GM19438 (cell line): ENCODE results near the gene RPTOR.
"Not testable (repeated sequence)": the region's sequence is repeated elsewhere in the genome, so short reads cannot be mapped to it uniquely, and the experiment has no call there.

ENCODE experiments used
- ATAC-seq: cut with Tn5 transposase; IDR thresholded peaks from one replicate; pipeline ENCODE4 v1.9.1; 2021; ENCODE audit warnings: low read depth; ENCODE audit not compliant: unreplicated experiment

RPTOR gene

GRCh38 chr17:80802626-80803450 lies 258.2 kb downstream of the RPTOR start:
- ATAC-seq: no peak

DNA sequence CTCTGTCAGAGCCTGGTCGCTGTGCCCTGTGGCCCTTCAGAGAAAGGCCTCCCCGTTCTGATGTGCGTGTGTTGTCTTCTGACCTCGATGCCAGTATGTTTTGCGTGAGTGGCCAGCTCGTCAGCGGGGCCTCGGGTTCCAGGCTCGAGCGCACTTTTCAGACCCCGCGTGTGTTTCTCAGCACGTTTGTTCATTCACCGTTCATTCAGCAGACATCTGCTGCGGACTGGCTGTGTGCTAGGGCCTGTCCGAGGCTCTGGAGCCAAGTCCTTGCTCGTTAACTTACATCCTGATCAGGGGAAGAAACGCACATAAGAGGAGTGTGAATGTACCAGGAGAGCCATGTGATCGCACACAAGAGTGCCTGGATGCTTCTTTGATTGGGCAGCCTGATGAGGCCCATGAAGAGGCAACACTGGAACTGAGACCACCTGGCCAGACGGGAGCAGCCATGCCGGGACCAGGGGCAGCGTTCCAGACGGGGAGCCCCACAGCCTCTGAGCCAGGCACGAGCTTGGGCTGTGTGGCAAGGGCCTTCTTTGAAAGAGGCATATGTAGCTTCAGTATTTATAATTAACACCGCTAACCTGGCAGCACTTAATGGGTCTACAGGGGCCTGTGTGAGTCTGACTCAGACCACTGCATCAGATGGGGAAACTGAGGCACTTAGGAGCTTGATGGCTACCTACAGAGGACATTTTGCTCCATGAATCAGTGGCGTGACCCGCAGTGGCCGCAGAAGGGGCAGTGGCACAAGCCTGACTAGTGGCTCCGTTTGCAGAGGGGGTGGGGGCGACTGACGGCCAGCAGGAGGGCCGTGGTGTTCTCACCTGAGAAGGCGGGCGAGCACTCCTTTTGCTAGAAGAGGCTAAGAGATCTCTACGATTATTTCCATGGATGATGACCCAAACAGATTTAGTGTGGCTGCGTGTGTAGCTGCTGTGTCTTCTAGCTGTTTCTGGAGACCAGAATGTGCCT lies 259.1 kb downstream of the RPTOR start:
- ATAC-seq: no peak

GRCh38 chr17:80804466-80804865 lies 259.8 kb downstream of the RPTOR start:
- ATAC-seq: no peak

GRCh38 chr17:80805032-80805751 lies 260.6 kb downstream of the RPTOR start:
- no peak for ATAC-seq

DNA sequence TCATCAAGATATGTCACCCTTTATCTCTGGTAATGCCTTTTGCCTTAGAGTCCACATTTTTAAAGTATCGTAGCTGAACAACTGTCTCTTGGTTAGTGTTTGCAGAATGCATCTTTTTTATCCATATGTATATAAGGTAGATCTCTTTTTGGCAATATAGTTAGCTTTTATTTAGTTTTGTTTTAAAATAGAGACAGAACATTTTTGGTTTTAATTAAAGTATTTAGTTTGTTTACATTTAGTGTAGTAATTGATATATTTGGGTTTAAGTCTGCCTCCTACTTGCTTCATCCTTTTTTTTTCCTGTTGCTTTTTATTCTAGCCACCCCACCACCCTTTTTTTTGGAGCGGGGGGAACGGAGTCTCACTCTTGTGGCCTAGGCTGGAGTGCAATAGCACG lies 262.4 kb downstream of the RPTOR start:
- no peak for ATAC-seq

DNA sequence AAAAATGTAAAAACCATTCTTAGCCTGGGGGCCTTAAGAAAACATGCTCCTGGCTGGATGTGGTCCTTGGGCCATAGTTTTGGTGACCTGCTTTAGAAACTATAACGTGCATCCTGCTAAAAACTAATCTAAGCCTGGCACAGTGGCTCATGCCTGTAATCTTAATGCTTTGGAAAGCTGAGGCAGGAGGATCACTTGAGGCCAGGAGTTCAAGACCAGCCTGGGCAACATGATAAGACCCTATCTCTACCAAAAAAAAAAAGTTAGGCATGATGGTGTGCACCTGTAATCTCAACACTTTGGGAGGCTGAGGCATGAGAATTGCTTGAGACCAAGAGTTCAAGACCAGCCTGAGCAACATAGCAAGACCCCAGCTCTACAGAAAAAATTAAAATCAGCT lies 263.2 kb downstream of the RPTOR start:
- ATAC-seq: no peak

DNA sequence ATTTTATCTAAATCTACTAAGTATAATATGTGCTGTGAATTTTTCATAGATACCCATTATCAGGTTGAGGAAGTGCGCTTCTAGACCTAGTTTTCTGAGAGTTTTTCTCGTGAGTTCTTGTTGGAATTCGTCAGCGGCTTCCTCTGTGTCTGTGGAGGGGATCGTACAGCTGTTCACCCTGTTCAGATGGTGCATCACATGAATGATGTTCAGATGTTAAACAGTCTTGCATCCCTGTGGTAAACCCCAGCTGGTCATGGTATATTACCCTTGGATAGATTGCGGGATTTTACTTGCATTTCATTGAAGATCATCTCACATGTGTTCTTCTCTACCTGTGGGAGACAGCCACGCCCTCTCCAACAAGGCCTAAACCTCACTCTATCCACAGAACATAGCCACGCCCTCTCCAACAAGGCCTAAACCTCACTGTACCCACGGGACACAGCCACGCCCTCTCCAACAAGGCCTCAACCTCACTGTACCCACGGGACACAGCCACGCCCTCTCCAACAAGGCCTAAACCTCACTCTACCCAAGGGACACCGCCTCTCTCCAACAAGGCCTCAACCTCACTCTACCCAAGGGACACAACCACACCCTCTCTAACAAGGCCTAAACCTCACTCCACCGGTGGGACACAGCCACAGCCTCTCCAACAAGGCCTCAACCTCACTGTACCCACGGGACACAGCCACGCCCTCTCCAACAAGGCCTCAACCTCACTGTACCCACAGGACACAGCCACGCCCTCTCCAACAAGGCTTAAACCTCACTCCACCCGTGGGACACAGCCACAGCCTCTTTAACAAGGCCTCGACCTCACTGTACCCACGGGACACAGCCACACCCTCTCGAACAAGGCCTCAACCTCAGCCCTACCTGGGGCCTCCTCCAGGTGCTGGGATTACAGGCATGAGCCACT lies 266.8 kb downstream of the RPTOR start:
- ATAC-seq: no peak

GRCh38 chr17:80812362-80813088 lies 267.9 kb downstream of the RPTOR start:
- no peak for ATAC-seq

- no peak for ATAC-seq
Measured at GRCh38 chr17:80813318-80813717, 268.7 kb downstream of the RPTOR start.

- ATAC-seq: no peak
Measured at GRCh38 chr17:80814491-80814890, 269.9 kb downstream of the RPTOR start.

- no peak for ATAC-seq
Measured at GRCh38 chr17:80815151-80815681, 270.6 kb downstream of the RPTOR start.

DNA sequence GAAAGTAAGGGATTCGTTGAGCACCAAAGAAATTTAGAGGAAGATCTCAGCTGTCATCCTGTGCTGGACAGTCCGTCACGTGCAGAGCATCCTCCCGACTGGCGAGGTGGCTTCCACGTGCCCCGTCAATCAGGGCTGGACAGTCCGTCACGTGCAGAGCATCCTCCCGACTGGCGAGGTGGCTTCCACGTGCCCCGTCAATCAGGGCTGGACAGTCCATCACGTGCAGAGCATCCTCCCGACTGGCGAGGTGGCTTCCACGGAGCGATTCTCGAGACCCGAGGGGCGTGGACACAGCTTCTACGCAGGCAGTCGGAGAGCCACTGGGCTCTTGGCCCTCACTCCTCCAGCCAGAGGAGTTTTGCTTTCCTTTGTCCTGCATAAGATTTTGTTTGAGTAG lies 271.1 kb downstream of the RPTOR start:
- not testable (repeated sequence) for ATAC-seq

DNA sequence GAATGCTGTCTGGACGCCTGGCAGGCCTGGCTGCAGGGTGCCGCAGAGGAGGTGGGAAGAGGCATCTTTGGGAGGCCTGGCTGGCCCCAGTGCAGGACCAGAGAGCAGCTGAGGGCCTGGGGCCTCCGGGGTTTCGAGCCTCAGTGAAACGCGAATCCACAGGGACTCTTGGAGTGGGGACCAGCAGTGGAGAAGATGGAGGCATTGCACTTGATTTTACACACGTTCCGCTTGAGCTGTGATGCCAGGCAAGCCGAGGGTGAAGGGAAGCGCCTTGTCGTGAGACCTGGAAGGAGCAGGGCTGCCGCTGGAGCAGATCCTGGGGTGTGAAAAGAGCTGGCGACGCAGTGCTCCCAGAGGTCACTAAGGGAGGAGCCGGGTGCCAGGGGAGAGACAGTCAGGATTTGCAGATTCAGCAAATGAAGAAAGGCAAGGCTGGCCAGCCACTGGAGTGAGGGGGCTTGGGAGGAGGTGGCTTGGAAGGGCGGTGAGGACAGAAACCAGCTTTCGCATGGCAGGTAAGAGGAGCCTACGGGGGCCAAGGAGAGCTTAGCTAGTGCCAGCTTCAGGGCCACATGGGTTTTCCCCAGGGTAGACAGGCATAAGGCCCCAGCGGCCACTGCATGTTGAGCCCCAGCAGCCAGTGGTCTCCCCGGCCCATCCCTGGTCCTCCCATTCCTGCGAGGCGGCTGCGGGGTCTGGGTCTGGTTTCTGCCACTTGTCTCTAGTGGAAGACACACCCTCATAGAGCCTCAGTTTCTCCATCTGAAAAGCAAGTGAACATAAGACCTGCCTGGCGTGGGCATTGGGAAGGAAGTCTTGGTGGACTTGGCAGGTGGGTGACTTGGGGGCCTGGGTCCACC lies 271.8 kb downstream of the RPTOR start:
- no peak for ATAC-seq

GRCh38 chr17:80817321-80817845 lies 272.7 kb downstream of the RPTOR start:
- no peak for ATAC-seq

- no peak for ATAC-seq
Measured at GRCh38 chr17:80817861-80818260, 273.2 kb downstream of the RPTOR start.

- ATAC-seq: no peak
Measured at GRCh38 chr17:80818871-80819270, 274.2 kb downstream of the RPTOR start.

DNA sequence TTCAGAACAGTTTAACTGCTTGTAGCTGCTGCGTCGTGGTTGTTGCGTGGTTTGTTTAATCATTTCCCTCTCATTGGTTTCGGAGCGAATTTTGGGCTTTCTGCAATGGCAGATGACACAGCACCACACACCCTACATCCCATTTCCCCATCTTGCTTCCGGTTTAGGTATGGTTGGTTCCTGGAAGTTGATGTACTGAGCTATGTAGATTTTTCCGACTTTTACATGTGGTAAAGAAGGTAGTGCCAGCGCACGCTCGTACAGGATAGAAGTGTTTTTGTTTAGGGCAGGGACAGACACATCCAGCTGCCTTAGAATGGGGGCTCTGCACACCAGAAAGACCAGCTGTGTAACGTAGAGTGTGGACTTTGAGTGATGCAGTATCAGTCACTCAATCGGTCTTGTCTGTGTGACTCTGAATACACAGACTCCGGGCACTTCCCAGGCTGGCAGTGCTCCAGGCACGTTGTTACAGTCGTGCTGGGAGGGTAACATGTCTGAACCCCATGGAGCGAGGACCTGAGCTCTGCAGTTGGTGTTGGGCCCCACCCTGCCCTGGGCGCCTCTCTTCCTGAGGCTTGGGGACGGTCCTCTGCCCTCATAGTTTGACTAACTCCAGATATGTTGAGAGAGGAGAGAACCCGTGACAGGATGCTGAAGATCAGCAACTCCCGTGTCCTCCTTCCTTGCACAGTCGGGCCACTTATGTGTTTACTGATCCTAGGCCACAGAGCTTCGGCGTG lies 275.0 kb downstream of the RPTOR start:
- ATAC-seq: no peak
